HepG2 (cell line): ENCODE results near the gene SLC2A10. TPM values are rescaled to one million over a fixed set of nuclear protein-coding genes. Genes with fewer than 3 reads are reported as not detected.
A peak's percentile ranks its signal among the peaks of the same experiment; 100 is the strongest.

ENCODE experiments used
- GLMP ChIP-seq: sonication (generic); formaldehyde crosslinking; IDR thresholded peaks from 2 replicates; pipeline ENCODE4 v1.9.0; 2021; ENCODE audit warnings: missing genetic modification reagents, mild to moderate bottlenecking, borderline replicate concordance
- HBP1 ChIP-seq: IDR thresholded peaks from 2 replicates; pipeline ENCODE4 v1.6.1; 2016; ENCODE audit warnings: low read depth, control low read depth
- MIER3 ChIP-seq: IDR thresholded peaks from 2 replicates; pipeline ENCODE4 v1.6.1; 2016; ENCODE audit warnings: missing compliant biosample characterization, borderline replicate concordance
- MXD4 ChIP-seq: IDR thresholded peaks from 2 replicates; pipeline ENCODE4 v1.6.1; 2016; ENCODE audit warnings: mild to moderate bottlenecking, missing biosample characterization, missing genetic modification reagents
- NCOA1 ChIP-seq: sonication (generic); formaldehyde crosslinking; IDR thresholded peaks from 2 replicates; pipeline ENCODE4 v1.9.0; 2021; ENCODE audit warnings: missing genetic modification reagents
- NFYB ChIP-seq: sonication (generic); formaldehyde crosslinking; IDR thresholded peaks from 2 replicates; pipeline ENCODE4 v1.4.0; 2020; ENCODE audit warnings: missing genetic modification reagents
- PAX8 ChIP-seq: sonication (generic); formaldehyde crosslinking; IDR thresholded peaks from 2 replicates; pipeline ENCODE4 v1.8.0; 2022; ENCODE audit warnings: mild to moderate bottlenecking, missing genetic modification reagents, borderline replicate concordance
- PBX3 ChIP-seq: sonication (generic); formaldehyde crosslinking; IDR thresholded peaks from 2 replicates; pipeline ENCODE4 v1.8.1; 2023; ENCODE audit warnings: missing genetic modification reagents, inconsistent platforms, borderline replicate concordance
- SP4 ChIP-seq: sonication (generic); formaldehyde crosslinking; IDR thresholded peaks from 2 replicates; pipeline ENCODE4 v1.8.1; 2023; ENCODE audit warnings: mild to moderate bottlenecking, missing genetic modification reagents
- SUZ12 ChIP-seq: fragments of 150-350 bp; IDR thresholded peaks from 2 replicates; pipeline ENCODE4 v1.6.1; 2014; ENCODE audit warnings: low read depth, low read length
- TEAD3 ChIP-seq: optimal IDR thresholded peaks from 2 replicates; pipeline ENCODE3; 2016; ENCODE audit warnings: borderline replicate concordance
- ZC3H13 ChIP-seq: sonication (generic); formaldehyde crosslinking; IDR thresholded peaks from 2 replicates; pipeline ENCODE4 v1.8.1; 2023; ENCODE audit warnings: mild to moderate bottlenecking, missing genetic modification reagents, moderate library complexity
- ZNF280D ChIP-seq: sonication (generic); formaldehyde crosslinking; IDR thresholded peaks from 2 replicates; pipeline ENCODE4 v1.5.1; 2020; ENCODE audit warnings: mild to moderate bottlenecking, missing genetic modification reagents
- ZNF329 ChIP-seq: sonication (generic); formaldehyde crosslinking; IDR thresholded peaks from 2 replicates; pipeline ENCODE4 v1.9.0; 2021; ENCODE audit warnings: low read depth, mild to moderate bottlenecking, missing genetic modification reagents
- ZNF484 ChIP-seq: sonication (generic); formaldehyde crosslinking; IDR thresholded peaks from 2 replicates; pipeline ENCODE4 v1.5.1; 2020; ENCODE audit warnings: mild to moderate bottlenecking, low read depth, missing genetic modification reagents, borderline replicate concordance
- ZNF547 ChIP-seq: sonication (generic); formaldehyde crosslinking; IDR thresholded peaks from 2 replicates; pipeline ENCODE4 v1.5.1; 2020; ENCODE audit warnings: mild to moderate bottlenecking, missing genetic modification reagents
- ZNF619 ChIP-seq: sonication (generic); formaldehyde crosslinking; IDR thresholded peaks from 2 replicates; pipeline ENCODE4 v1.4.0; 2020; ENCODE audit warnings: mild to moderate bottlenecking, missing genetic modification reagents
- ZXDC ChIP-seq: sonication (generic); formaldehyde crosslinking; IDR thresholded peaks from 2 replicates; pipeline ENCODE4 v1.5.0; 2020; ENCODE audit warnings: mild to moderate bottlenecking, missing genetic modification reagents
- polyA plus RNA-seq, 8 experiments: library from polyadenylated mRNA; depleted of rRNA in 3 of 8; stranded (reverse) in 7 of 8; unstranded in 1 of 8; fragments of >200 nt; fragmentation: Illumina TruSeq in 4 of 8; extraction: Trizol in 4 of 8; gene quantifications; 2 replicates each; pipeline versions ENCODE4 v1.2.1 to v1.2.3, GENCODE V29; 2011 to 2016; ENCODE audit warnings: low read depth in 4 of 8, missing spikeins in 1 of 8, mixed read lengths in 1 of 8; ENCODE audit not compliant: insufficient read depth in 1 of 8
- total RNA-seq, 5 experiments: library from RNA; depleted of rRNA; stranded (reverse); fragments of >200 nt; fragmentation: Illumina TruSeq; extraction: Trizol; gene quantifications; 2 replicates each; pipeline ENCODE4 v1.2.3, GENCODE V29; 2016; ENCODE audit warnings: low read depth in 1 of 5

SLC2A10 gene
- total and polyA plus RNA-seq, 2 of the 13 experiments (the other 11 are each of a cell fraction or from before 2014, with no cell fraction given): 16.0 to 18.4 TPM

DNA sequence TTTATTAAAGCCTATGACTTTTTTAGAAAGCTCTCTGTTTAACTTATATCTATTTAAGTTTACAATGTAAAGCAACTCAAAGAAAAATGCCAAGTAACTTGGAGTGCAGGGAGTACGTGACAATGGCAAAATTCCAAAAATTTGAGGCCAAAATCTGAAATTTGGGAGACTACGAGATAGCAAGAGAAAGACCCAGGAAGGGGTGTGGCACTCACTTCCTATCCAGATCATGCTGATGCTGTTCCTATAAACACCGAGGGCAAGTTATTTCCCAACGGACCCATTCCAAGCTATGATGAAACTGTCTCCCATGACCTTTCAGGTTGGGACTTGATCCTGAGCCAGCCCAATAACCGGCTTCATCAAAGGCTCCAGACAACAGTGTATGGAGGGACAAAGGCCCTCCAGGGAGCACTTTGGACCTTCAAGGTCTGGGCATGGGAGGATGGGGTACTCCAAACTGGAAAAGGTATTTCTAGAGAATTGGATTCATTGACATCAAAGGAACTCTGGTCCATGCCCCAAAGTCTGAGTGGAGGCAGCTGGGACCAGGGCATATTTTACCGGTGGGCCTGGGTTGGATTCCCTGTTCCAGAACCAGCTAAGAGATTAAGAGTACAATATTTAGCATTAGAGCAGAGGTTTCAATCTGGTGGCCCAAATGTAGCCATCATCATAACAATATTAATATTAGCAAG lies 42.5 kb upstream of the SLC2A10 start (continued):
- peak; percentile 80 for TF ChIP-seq PBX3
- peak; percentile 74; the same call in 1 of the 2 replicates for TF ChIP-seq ZNF547 (CRISPR knock-in tag)
- TF ChIP-seq ZNF484 (CRISPR knock-in tag): peak; percentile 63; the same call in 1 of the 2 replicates
- TF ChIP-seq ZXDC (CRISPR knock-in tag): peak; percentile 91; the same call in 1 of the 2 replicates
- TF ChIP-seq MIER3 (CRISPR knock-in tag): peak; percentile 99
- TF ChIP-seq NCOA1 (CRISPR knock-in tag): peak; percentile 99
- TF ChIP-seq PAX8 (CRISPR knock-in tag): 0 out of 2 replicates have a peak, but pooled peaks have one; percentile 66
- TF ChIP-seq ZC3H13 (CRISPR knock-in tag): peak; percentile 88
- TF ChIP-seq SUZ12: no peak
- peak; percentile 50 for TF ChIP-seq NFYB (CRISPR knock-in tag)
- no peak for TF ChIP-seq ZNF329 (CRISPR knock-in tag)
- TF ChIP-seq ZNF619 (CRISPR knock-in tag): no peak
- peak; percentile 99 for TF ChIP-seq TEAD3 (CRISPR knock-in tag)
- no peak for TF ChIP-seq GLMP (CRISPR knock-in tag)
- no peak for TF ChIP-seq SP4
- peak; percentile 100 for TF ChIP-seq ZNF280D (CRISPR knock-in tag)
- peak; percentile 81; the same call in 1 of the 2 replicates for TF ChIP-seq HBP1 (CRISPR knock-in tag)
- peak; percentile 85 for TF ChIP-seq MXD4 (CRISPR knock-in tag)
